GM19468 (cell line): ENCODE measurements around the gene SLX4IP.
"Not testable (repeated sequence)": the region's sequence is repeated elsewhere in the genome, so short reads cannot be mapped to it uniquely, and the experiment has no call there.

Experiments
- ATAC-seq: cut with Tn5 transposase; IDR thresholded peaks from one replicate; pipeline ENCODE4 v1.9.1; 2021; ENCODE audit warnings: mild to moderate bottlenecking, moderate library complexity, moderate number of reproducible peaks; ENCODE audit not compliant: unreplicated experiment; ENCODE audit errors: extremely low read depth

The SLX4IP gene

GRCh38 chr20:10434832-10435812, at the start of gene SLX4IP:
TSS of gene SLX4IP (plus strand) at chr20:10435305. CDS start at chr20:10458205, 22,900 bp downstream.
- peak; percentile 23 for ATAC-seq

GRCh38 chr20:10385850-10386544, 49.1 kb upstream of the SLX4IP start:
- no peak for ATAC-seq

GRCh38 chr20:10387686-10388085, 47.4 kb upstream of the SLX4IP start:
- ATAC-seq: no peak

- ATAC-seq: no peak
Observed at GRCh38 chr20:10388597-10388996, 46.5 kb upstream of the SLX4IP start.

GRCh38 chr20:10390709-10391108, 44.4 kb upstream of the SLX4IP start:
- no peak for ATAC-seq

- ATAC-seq: not testable (repeated sequence)
Observed at GRCh38 chr20:10394752-10395151, 40.4 kb upstream of the SLX4IP start.

- ATAC-seq: no peak
Observed at GRCh38 chr20:10398834-10399369, 36.2 kb upstream of the SLX4IP start.

- no peak for ATAC-seq
Observed at GRCh38 chr20:10402938-10403608, 32.0 kb upstream of the SLX4IP start.

- ATAC-seq: no peak
Observed at GRCh38 chr20:10404023-10404628, 31.0 kb upstream of the SLX4IP start.

- no peak for ATAC-seq
Observed at GRCh38 chr20:10404959-10405530, 30.1 kb upstream of the SLX4IP start.

- no peak for ATAC-seq
Observed at GRCh38 chr20:10408108-10408813, 26.8 kb upstream of the SLX4IP start.

- ATAC-seq: no peak
Observed at GRCh38 chr20:10411673-10412072, 23.4 kb upstream of the SLX4IP start.

GRCh38 chr20:10412591-10413408, 22.3 kb upstream of the SLX4IP start:
- no peak for ATAC-seq

GRCh38 chr20:10415013-10415650, 20.0 kb upstream of the SLX4IP start:
- no peak for ATAC-seq

GRCh38 chr20:10417218-10417617, 17.9 kb upstream of the SLX4IP start:
- ATAC-seq: not testable (repeated sequence)

- ATAC-seq: no peak
Observed at GRCh38 chr20:10419550-10420133, 15.5 kb upstream of the SLX4IP start.

GRCh38 chr20:10423735-10424134, 11.4 kb upstream of the SLX4IP start:
- peak; percentile 54 for ATAC-seq
